ENCODE data around the gene MGRN1. TPM values are rescaled to one million over a fixed set of nuclear protein-coding genes. Genes with fewer than 3 reads are reported as not detected.
"Not testable (repeated sequence)": the region's sequence is repeated elsewhere in the genome, so short reads cannot be mapped to it uniquely, and the experiment has no call there.

Gene MGRN1
- total RNA-seq, 2 experiments from 2014 or later: 71.8 to 73.3 TPM

DNA sequence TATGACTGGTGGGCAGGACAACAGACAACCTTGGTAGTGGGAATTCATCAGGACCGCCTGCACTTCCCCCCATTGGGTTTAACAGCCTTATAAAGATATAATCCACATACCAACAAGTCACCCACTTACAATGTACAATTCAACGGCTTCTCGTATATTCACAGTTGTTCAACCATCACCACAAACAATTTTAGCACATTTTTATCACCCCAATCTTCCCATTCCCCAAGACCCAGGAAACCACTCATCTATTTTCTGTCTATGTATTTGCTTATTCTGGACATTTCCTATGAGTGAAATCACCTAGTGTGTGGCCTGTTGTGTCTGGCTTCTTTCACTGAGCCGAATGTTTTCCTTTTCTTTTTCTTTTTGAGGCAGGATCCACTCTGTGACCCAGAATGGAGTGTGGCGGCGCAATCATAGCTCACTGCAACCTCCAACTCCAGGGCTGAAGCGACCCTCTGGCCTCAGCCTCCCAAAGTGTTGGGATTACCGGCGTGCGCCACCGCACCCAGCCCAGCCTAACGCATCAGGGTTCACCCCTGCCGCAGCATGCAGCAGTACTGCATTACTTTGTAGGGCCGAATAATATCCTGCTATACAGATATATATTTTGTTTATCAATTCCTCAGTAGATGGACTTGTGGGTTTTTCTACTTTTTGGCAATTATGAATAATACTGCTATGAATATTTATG lies 98.6 kb downstream of the MGRN1 start:
- Mint-ChIP-seq H3K36me3 (ENCODE audit: low read depth) (peaks cover 2% of the 10 kb centered on the region), H3K4me1 (no peaks in the 10 kb centered on the region), H3K27ac (no peak overlapping the region), H3K4me3 (no peak overlapping the region), H3K9me3 (no peaks in the 10 kb centered on the region), H3K27me3 (no peaks in the 10 kb centered on the region)
- ChIA-PET POLR2A (interaction anchor here (1.2 kb wide), 1 partner anchor 11 kb away, joined by 4 read pairs; the partner anchor contains the start of genes ANKS3 and DNAAF8), CTCF (no interaction called here)
- no peak for DNase-seq

DNA sequence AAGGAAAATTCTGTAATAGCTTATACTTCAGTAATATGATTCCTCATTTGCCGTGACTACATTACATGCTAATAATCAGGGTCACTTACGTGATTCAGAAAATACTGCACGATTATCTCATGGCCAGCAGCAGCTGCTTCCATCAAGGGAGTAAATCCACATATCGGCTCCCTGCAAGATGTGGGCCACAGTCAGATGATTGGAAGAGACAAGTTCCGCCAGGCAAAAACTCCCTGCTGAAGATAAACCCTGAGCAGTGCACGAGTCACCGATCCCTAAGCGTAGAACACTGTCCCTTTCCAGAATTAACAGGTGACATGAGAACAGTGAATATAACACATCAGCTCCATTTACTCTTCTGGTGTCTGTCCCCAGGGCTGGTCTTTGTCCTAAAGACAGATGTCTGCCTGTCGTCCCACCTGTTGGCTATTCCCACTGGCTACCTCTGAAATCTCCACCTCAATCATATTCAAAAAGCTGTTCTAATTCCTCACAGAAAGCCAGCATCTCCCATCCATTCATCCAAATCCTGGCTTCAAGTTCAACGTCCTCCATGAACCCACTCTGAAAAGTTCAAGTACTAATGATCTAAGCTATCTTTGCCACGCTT lies 100.1 kb downstream of the MGRN1 start:
- H3K9me3 Mint-ChIP-seq: no peaks in the 10 kb centered on the region
- H3K4me3 Mint-ChIP-seq: no peak overlapping the region
- H3K36me3 Mint-ChIP-seq (ENCODE audit: low read depth): peaks cover 2% of the 10 kb centered on the region
- POLR2A ChIA-PET: interaction anchor here (1.2 kb wide), 1 partner anchor 10 kb away, joined by 4 read pairs; the partner anchor contains the start of genes ANKS3 and DNAAF8
- CTCF ChIA-PET: interaction anchor here (1.3 kb wide), 1 partner anchor 10 kb away, joined by 4 read pairs; the partner anchor contains the start of genes ANKS3 and DNAAF8
- no peak for DNase-seq
- H3K27me3 Mint-ChIP-seq: no peaks in the 10 kb centered on the region
- H3K4me1 Mint-ChIP-seq: no peaks in the 10 kb centered on the region
- H3K27ac Mint-ChIP-seq: no peak overlapping the region

DNA sequence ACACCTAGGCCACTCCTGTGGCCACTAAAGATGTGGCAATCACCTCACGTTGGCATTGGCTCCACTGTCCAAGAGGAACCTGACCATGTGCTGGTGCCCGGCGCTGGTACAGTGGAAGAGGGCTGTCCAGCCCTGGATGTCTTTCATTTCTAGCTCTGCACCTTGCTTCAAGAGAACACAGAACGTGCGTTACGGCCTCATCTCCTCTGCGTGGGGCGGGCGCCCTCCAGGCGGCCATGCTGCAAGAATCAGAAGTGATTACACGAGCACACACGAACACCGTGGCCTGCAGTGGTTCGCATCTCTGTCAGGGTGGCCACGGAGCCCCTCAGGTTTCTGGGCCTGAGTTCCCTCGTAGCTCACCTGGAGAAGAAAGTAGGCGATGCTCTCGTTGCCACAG lies 102.0 kb downstream of the MGRN1 start:
- H3K4me3 Mint-ChIP-seq: no peak overlapping the region
- no peaks in the 10 kb centered on the region for H3K27me3 Mint-ChIP-seq
- no peak for DNase-seq
- H3K27ac Mint-ChIP-seq: no peak overlapping the region
- ChIA-PET CTCF (no interaction called here), POLR2A (no interaction called here)
- H3K4me1 Mint-ChIP-seq: no peaks in the 10 kb centered on the region
- H3K9me3 Mint-ChIP-seq: no peaks in the 10 kb centered on the region
- peaks cover 2% of the 10 kb centered on the region for H3K36me3 Mint-ChIP-seq (ENCODE audit: low read depth)

DNA sequence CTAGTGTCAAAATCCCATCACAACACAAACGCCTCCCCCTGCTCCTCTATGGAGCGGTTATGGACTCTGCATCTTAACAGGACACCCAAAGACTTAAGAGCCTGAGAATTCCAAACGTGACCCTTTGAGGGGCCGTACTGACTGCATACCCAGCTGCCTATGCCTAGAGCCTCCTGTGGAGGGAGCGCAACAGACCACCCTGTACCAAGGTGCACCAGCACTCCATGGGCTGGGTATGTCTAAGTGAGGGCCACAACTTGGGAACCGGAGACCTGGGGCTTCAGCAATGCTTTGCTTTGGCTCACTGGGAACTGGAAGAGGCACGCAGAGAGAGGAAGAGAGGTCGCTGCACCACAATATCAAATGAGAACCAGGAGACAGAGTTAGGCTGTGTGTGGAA lies 104.0 kb downstream of the MGRN1 start:
- no peak overlapping the region for H3K4me3 Mint-ChIP-seq
- ChIA-PET CTCF (no interaction called here), POLR2A (interaction anchor here (0.6 kb wide), 1 partner anchor 14 kb away, joined by 3 read pairs; no protein-coding TSS in a partner anchor)
- no peak for DNase-seq
- H3K9me3 Mint-ChIP-seq: no peaks in the 10 kb centered on the region
- peaks cover 13% of the 10 kb centered on the region for H3K4me1 Mint-ChIP-seq
- no peak overlapping the region for H3K27ac Mint-ChIP-seq
- H3K36me3 Mint-ChIP-seq (ENCODE audit: low read depth): peaks cover 2% of the 10 kb centered on the region
- H3K27me3 Mint-ChIP-seq: no peaks in the 10 kb centered on the region

DNA sequence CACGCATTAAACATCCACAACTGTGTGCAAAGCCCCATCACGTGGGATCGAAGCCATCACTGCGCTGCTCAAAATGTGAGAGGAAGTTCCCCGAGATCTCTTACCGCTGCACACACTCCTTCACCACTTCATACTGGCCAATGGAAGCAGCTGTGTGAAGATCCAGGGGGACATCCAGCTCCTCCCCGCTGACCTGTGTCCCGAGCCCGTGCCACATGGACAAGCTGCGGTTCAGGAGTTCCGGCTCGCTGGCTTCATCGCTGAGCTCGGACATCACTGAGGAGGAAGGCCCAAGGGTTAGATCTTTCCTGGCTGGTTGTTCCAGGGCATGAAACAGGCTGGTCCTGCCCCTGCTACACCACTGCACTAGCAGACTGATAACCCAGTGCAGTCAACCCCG lies 105.2 kb downstream of the MGRN1 start:
- H3K27ac Mint-ChIP-seq: no peak overlapping the region
- POLR2A ChIA-PET: no interaction called here
- no peaks in the 10 kb centered on the region for H3K9me3 Mint-ChIP-seq
- CTCF ChIA-PET: no interaction called here
- no peaks in the 10 kb centered on the region for H3K27me3 Mint-ChIP-seq
- no peak overlapping the region for H3K4me3 Mint-ChIP-seq
- DNase-seq: no peak
- peaks cover 2% of the 10 kb centered on the region for H3K36me3 Mint-ChIP-seq (ENCODE audit: low read depth)
- H3K4me1 Mint-ChIP-seq: peaks cover 18% of the 10 kb centered on the region

DNA sequence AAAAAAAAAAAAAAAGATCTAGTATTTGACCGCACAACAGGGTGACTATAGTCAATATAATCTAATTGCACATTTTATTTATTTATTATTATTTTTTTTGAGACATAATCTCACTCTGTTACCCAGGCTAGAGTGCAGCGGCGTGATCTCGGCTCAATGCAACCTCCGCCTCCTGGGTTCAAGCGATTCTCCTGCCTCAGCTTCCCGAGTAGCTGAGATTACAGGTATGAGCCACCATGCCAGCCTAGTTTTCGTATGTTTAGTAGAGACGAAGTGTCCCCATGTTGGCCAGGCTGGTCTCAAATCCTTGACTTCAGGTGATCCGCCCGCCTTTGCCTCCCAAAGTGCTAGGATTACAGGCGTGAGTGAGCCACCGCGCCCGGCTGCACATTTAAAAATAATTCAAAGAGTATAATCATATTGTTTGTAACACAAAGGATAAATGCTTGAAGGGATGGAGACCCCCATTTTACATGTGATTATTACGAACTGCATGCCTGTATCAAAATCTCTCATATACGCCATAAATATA lies 108.7 kb downstream of the MGRN1 start:
- no peaks in the 10 kb centered on the region for H3K36me3 Mint-ChIP-seq (ENCODE audit: low read depth)
- peak overlapping the region; percentile 61 for H3K27ac Mint-ChIP-seq
- DNase-seq: no peak
- no peaks in the 10 kb centered on the region for H3K27me3 Mint-ChIP-seq
- no peaks in the 10 kb centered on the region for H3K9me3 Mint-ChIP-seq
- peaks cover 24% of the 10 kb centered on the region for H3K4me1 Mint-ChIP-seq
- POLR2A ChIA-PET: interaction anchor here (1.6 to 2.4 kb wide), 8 partner anchors 34 to 301 kb away, joined by 5 to 24 read pairs (median 8); partner anchors contain the start of genes GLYR1, NAGPA, NUDT16L1 and ROGDI
- CTCF ChIA-PET: interaction anchor here (1.3 to 2.3 kb wide), 4 partner anchors 16 to 227 kb away, joined by 3 to 12 read pairs (median 10); no protein-coding TSS in a partner anchor
- peak overlapping the region; percentile 78 for H3K4me3 Mint-ChIP-seq

DNA sequence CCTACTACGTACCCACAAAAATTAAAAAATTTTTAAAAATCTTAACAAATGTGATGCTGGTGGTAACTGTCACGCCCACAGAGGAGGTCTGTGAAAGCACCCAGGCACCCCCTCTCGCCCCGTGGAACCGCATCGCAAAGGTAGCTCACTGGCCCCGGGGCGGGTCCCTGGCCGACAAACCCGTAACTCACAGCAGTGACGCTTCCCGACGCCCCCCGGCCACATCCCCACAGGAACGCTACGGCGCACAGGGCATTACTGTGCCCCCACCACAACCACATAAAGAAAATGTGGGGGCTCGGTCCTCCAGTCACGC lies 109.1 kb downstream of the MGRN1 start:
- no peaks in the 10 kb centered on the region for H3K9me3 Mint-ChIP-seq
- H3K4me1 Mint-ChIP-seq: peaks cover 24% of the 10 kb centered on the region
- peak overlapping the region; percentile 61 for H3K27ac Mint-ChIP-seq
- DNase-seq: no peak
- ChIA-PET CTCF (interaction anchor here (0.5 to 2.3 kb wide), 10 partner anchors 14 to 246 kb away, joined by 3 to 12 read pairs (median 8); partner anchors contain the start of genes ROGDI and ZNF500), POLR2A (interaction anchor here (1.3 to 2.4 kb wide), 16 partner anchors 10 to 462 kb away, joined by 3 to 24 read pairs (median 6); partner anchors contain the start of genes CORO7, GLYR1, NAGPA and NUDT16L1)
- peak overlapping the region; percentile 78 for H3K4me3 Mint-ChIP-seq
- H3K36me3 Mint-ChIP-seq (ENCODE audit: low read depth): no peaks in the 10 kb centered on the region
- no peaks in the 10 kb centered on the region for H3K27me3 Mint-ChIP-seq

DNA sequence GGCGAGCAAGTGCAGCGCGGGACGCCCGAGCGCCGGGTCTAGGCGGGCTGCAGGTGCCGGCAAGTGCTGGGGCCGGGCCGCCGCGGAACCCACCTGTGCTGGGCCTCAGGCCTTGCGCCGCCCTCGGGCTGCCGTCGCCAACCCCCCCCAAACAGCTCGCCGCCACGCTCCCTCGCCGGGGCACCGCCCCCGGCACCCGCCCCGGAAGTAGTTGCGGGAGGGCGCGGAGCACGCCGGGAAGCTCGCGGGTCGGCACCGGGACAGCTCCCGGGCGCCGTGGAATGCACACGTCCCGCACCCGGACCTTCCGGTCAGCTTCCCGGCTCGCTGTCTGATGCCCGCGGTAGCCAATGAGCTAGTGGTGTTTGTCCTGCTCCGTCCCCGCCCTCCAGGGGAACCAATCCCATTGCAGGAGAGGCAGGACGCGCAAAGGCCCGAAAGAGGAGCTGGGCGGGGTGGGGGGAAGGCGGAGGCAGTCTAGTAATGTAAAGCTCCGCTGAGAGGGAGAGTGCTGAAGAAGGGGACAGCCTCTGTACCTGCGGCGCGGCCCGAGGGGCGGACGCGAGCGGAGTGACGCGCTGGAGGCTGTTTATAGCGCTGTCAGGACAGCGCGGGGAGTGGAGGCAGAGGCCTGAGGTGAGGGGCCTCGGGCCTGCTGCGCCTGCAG lies 109.6 kb downstream of the MGRN1 start, which contains the start of the genes ANKS3 and DNAAF8:
ANKS3 (minus strand) TSS at position 209 of the 667 bp plus-strand sequence. CDS start 4,122 bp downstream, outside the sequence.
DNAAF8 (plus strand) TSS at position 475 of the 667 bp plus-strand sequence. CDS start 1,978 bp downstream, outside the sequence.
- Mint-ChIP-seq H3K27ac (peak within 1 kb of the TSS; percentile 78), H3K27me3 (no peaks in the 10 kb centered on the region), H3K4me3 (peak within 1 kb of the TSS; percentile 78), H3K9me3 (no peaks in the 10 kb centered on the region), H3K4me1 (peaks cover 24% of the 10 kb centered on the region), H3K36me3 (ENCODE audit: low read depth) (no peaks in the 10 kb centered on the region)
- DNase-seq: peak; percentile 81
- ChIA-PET CTCF (interaction anchor here (0.5 to 2.3 kb wide), 17 partner anchors 10 to 1703 kb away, joined by 3 to 12 read pairs (median 4); partner anchors contain the start of genes GLYR1, MGRN1, NUDT16L1 and ROGDI), POLR2A (interaction anchor here (1.0 to 2.4 kb wide), 21 partner anchors 10 to 481 kb away, joined by 3 to 24 read pairs (median 6); partner anchors contain the start of genes CDIP1, CORO7, GLYR1 and NAGPA)

DNA sequence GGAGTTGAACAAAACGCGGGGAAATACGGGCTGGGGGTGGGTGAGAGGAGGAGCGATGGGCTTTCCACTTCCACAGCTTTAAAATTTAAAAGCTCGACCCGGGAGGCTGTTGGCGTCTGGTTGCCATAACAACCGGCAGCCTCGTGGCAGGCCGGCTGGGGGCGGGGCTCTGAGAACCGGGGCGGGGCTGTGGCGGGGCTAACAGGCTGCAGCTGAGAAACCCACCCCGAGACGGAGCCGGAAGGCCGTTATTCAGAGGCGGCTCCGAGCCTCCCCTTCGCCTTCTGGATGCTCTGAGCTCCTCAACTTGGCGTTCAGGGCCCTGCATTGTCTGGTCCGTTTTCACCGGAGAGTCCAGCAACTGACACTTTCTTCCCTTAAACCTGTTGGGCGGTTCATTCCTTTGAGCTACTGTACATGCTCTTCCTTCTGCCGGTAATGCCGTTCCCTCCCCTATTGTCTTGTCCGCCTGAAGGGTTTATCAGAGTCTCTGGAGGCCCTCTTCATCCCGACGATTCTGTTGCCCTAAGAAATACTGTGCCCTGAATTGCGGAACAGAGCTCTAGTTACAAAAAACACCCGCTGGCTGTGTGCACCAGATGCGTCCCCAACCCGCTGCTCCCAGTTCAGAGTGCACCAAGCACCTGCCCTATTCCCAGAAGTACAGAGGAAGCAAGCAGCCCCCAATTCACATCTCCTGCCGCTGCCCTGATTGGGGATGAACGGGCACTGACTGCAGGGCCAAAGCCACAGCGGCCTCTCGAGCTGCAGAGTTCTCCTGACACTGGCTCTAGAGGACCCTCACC lies 110.3 kb downstream of the MGRN1 start:
- POLR2A ChIA-PET: interaction anchor here (1.0 to 2.4 kb wide), 22 partner anchors 11 to 482 kb away, joined by 3 to 24 read pairs (median 6); partner anchors contain the start of genes CDIP1, CORO7, GLYR1 and NAGPA

DNA sequence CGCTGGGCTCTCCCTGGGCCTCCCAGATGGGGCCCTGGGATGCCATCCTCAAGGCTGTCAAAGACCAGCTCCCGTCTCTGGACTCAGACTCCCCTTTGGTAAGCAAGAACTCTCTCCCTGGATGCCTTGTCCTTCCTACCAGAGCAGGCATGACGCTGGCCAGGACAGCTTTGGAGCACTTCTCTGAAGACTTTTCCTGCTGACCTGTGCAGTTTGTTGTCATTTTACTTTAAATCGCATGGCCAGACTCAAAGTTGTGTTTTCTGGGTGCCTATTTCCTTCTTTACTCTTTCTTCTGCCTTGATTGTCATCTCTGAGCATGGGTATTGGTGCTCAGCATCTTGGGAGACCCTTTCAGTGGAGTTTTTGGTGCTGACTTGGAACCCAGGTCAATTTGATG lies 111.9 kb downstream of the MGRN1 start:
- no peak for DNase-seq
- Mint-ChIP-seq H3K36me3 (ENCODE audit: low read depth) (no peaks in the 10 kb centered on the region), H3K27me3 (no peaks in the 10 kb centered on the region), H3K27ac (no peak overlapping the region), H3K4me3 (no peak overlapping the region), H3K4me1 (peaks cover 24% of the 10 kb centered on the region), H3K9me3 (no peaks in the 10 kb centered on the region)
- ChIA-PET CTCF (interaction anchor here (0.6 kb wide), 1 partner anchor 233 kb away, joined by 3 read pairs; no protein-coding TSS in a partner anchor), POLR2A (no interaction called here)

More for the DNA sequence above, 110.3 kb downstream of the MGRN1 start:
- Mint-ChIP-seq H3K27me3 (no peaks in the 10 kb centered on the region), H3K27ac (peak overlapping the region; percentile 78), H3K4me3 (peak overlapping the region; percentile 78), H3K9me3 (no peaks in the 10 kb centered on the region), H3K36me3 (ENCODE audit: low read depth) (no peaks in the 10 kb centered on the region), H3K4me1 (peaks cover 24% of the 10 kb centered on the region)
- peak; percentile 94 for DNase-seq
- CTCF ChIA-PET: interaction anchor here (0.7 to 2.3 kb wide), 15 partner anchors 11 to 1704 kb away, joined by 3 to 12 read pairs (median 6); partner anchors contain the start of genes GLYR1, MGRN1, NUDT16L1 and ROGDI

DNA sequence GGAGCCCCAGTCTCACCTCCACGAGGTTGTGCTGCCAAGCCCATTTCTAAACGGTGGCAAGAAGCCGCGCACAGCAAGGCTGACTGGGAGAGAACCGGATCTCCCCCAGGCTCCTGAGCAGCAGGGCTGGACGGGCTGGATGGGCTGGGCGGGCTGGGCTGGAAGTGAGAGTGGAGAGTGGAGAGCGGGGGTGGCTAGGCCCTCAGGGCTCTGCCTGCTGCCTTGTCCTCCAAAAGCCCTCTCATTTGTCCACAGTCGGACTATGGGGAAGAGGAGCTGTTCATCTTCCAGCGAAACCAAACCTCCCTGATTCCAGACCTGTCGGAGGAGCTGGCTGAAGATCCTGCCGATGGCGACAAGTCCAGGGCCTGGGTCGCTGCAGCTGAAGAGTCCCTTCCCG lies 112.9 kb downstream of the MGRN1 start:
- Mint-ChIP-seq H3K27ac (no peak overlapping the region), H3K4me3 (no peak overlapping the region), H3K4me1 (peaks cover 21% of the 10 kb centered on the region), H3K27me3 (no peaks in the 10 kb centered on the region), H3K36me3 (ENCODE audit: low read depth) (no peaks in the 10 kb centered on the region), H3K9me3 (no peaks in the 10 kb centered on the region)
- ChIA-PET CTCF (no interaction called here), POLR2A (no interaction called here)
- DNase-seq: no peak

DNA sequence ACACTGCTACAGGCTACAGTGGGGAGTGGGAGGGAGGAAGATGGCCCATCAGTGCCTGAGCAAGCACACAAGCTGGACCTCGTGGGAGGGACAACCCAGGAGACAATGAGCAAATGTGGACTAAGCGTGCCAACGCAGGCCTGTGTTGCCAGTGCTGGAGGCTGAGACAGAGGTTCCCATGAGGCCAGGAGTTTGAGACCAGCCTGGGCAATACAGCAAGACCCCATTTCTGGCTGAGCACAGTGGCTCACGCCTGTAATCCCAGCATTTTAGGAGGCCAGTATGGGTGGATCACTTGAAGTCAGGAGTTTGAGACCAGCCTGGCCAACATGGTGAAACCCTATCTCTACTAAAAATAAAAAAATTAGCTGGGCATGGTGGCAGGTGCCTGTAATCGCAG lies 113.7 kb downstream of the MGRN1 start:
- CTCF ChIA-PET: interaction anchor here (0.6 kb wide), 1 partner anchor 300 kb away, joined by 3 read pairs; no protein-coding TSS in a partner anchor
- H3K4me3 Mint-ChIP-seq; H3K36me3 Mint-ChIP-seq (ENCODE audit: low read depth); DNase-seq; H3K9me3 Mint-ChIP-seq; H3K27me3 Mint-ChIP-seq; POLR2A ChIA-PET; H3K27ac Mint-ChIP-seq: not testable (repeated sequence)
- H3K4me1 Mint-ChIP-seq: peaks cover 20% of the 10 kb centered on the region

All from activated CD4-positive, alpha-beta memory T cell treated with anti-CD3 and anti-CD28 coated beads, Interleukin-2, amount 10 ng/mL, durations not matched to agents 7 days and 5 days (primary cell).